GM10266 (cell line): ENCODE measurements around the gene ITPR1.

ENCODE experiments used
- DNase-seq: peaks from one replicate; pipeline ENCODE4 v3.0.0; 2012; ENCODE audit errors: extremely low spot score
- TF ChIP-seq, protein P1 (sequence below): IDR thresholded peaks from 2 replicates; pipeline ENCODE4 v1.5.1; 2012; ENCODE audit warnings: mild to moderate bottlenecking, low read depth; ENCODE audit not compliant: control insufficient read depth, insufficient read depth; ENCODE audit errors: missing control alignments

ITPR1 gene

DNA sequence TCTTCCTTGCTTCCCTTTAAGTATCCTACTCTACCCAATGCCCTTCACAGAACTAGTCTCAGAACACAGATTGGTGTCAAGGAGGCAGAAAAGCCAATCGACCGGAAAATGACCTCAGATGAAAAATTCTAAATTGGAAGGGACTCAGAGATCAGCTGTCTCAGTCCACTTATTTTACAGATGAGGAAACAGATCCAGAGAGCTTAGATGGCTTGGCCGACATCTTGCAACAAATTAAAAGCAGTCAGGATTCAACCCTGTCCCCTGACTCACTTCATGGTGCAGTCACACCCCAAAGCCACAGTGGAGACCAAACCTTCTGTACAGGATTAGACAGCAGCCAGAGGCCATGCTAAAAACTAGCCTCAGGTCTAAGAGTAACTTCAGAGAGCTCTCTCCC is 316.8 kb downstream of the ITPR1 start:
- TF ChIP-seq, protein P1, sequence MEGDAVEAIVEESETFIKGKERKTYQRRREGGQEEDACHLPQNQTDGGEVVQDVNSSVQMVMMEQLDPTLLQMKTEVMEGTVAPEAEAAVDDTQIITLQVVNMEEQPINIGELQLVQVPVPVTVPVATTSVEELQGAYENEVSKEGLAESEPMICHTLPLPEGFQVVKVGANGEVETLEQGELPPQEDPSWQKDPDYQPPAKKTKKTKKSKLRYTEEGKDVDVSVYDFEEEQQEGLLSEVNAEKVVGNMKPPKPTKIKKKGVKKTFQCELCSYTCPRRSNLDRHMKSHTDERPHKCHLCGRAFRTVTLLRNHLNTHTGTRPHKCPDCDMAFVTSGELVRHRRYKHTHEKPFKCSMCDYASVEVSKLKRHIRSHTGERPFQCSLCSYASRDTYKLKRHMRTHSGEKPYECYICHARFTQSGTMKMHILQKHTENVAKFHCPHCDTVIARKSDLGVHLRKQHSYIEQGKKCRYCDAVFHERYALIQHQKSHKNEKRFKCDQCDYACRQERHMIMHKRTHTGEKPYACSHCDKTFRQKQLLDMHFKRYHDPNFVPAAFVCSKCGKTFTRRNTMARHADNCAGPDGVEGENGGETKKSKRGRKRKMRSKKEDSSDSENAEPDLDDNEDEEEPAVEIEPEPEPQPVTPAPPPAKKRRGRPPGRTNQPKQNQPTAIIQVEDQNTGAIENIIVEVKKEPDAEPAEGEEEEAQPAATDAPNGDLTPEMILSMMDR: no peak
- no peak for DNase-seq

DNA sequence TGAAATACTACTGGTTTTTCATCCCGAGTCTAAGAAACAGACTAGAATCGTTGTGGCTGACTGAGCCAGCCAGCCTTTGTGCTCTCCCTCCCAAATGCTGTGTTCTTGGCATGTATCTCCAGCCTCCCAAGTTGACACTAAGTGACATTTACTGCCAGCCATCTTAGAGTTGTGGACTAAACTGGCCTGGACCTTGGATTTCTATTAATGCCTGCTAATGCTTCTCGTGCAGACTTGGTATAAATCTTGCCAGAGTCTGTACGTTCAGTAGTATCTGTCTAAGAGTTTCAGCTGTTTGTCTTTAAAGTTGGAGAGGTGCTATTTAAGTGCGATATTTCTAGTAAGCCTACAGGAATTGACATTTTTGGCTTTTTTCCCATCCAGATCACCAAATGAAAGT is 319.4 kb downstream of the ITPR1 start:
- TF ChIP-seq, protein P1: no peak
- no peak for DNase-seq

- no peak for DNase-seq
- TF ChIP-seq, protein P1: no peak
Observed at GRCh38 chr3:4813909-4814304, 320.8 kb downstream of the ITPR1 start.

GRCh38 chr3:4814305-4814903 is 321.3 kb downstream of the ITPR1 start:
- TF ChIP-seq, protein P1: no peak
- no peak for DNase-seq

GRCh38 chr3:4814904-4815574 is 321.9 kb downstream of the ITPR1 start:
- DNase-seq: no peak

DNA sequence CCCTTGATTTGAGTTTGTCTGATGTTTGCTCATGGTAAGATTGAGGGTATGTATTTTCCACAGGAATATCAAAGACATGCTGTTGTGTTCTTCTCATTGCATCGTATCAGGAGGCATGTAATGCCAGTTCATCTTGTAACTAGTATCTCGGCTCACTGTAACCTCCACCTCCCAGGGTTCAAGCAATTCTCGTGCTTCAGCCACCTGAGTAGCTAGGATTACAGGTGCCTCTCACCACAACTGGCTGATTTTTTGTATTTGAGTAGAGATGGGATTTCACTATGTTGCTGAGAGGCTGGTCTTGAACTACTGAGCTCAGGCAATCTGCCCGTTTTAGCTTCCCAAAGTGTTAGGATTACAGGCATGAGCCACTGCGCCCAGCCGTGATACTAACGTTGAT is 323.2 kb downstream of the ITPR1 start:
- DNase-seq: no peak
- TF ChIP-seq, protein P1: no peak

More at GRCh38 chr3:4814904-4815574, 321.9 kb downstream of the ITPR1 start:
- TF ChIP-seq, protein P1: no peak

GRCh38 chr3:4816718-4817117 is 323.6 kb downstream of the ITPR1 start:
- no peak for DNase-seq
- TF ChIP-seq, protein P1: no peak
